ACC112 (cell line): ENCODE measurements around the gene TVP23C.
"Not testable (repeated sequence)": the region's sequence is repeated elsewhere in the genome, so short reads cannot be mapped to it uniquely, and the experiment has no call there.

Source experiments
- H2AFZ ChIP-seq: fragments of 200-600 bp; sonication (generic); one replicate; pipeline ENCODE4 v1.6.0; 2017; ENCODE audit warnings: antibody characterized with exemption, low read length; ENCODE audit not compliant: unreplicated experiment
- H3K27ac ChIP-seq: fragments of 200-600 bp; sonication (generic); 2 replicates; pipeline ENCODE4 v1.5.1; 2014; ENCODE audit warnings: low read depth, mild to moderate bottlenecking, antibody characterized with exemption, low read length, moderate library complexity
- H3K27me3 ChIP-seq: fragments of 200-600 bp; sonication (generic); 2 replicates; pipeline ENCODE4 v1.6.1; 2014; ENCODE audit warnings: mild to moderate bottlenecking, antibody characterized with exemption, low read length, moderate library complexity, mixed read lengths; ENCODE audit not compliant: insufficient read depth
- H3K36me3 ChIP-seq: fragments of 200-600 bp; sonication (generic); 2 replicates; pipeline ENCODE4 v1.6.1; 2016; ENCODE audit warnings: mild to moderate bottlenecking, antibody characterized with exemption, low read length, moderate library complexity, mixed read lengths; ENCODE audit not compliant: insufficient read depth
- H3K4me1 ChIP-seq: fragments of 200-600 bp; sonication (generic); one replicate; pipeline ENCODE4 v1.6.1; 2016; ENCODE audit warnings: low read length, mixed read lengths; ENCODE audit not compliant: insufficient read depth, unreplicated experiment, control insufficient read depth
- H3K4me3 ChIP-seq: fragments of 200-600 bp; sonication (generic); 2 replicates; pipeline ENCODE4 v1.5.1; 2014; ENCODE audit warnings: mild to moderate bottlenecking, low read depth, low read length
- H3K79me2 ChIP-seq: fragments of 200-600 bp; sonication (generic); one replicate; pipeline ENCODE4 v1.6.0; 2016; ENCODE audit warnings: low read length; ENCODE audit not compliant: control insufficient read depth, unreplicated experiment, insufficient read depth

Gene TVP23C

DNA sequence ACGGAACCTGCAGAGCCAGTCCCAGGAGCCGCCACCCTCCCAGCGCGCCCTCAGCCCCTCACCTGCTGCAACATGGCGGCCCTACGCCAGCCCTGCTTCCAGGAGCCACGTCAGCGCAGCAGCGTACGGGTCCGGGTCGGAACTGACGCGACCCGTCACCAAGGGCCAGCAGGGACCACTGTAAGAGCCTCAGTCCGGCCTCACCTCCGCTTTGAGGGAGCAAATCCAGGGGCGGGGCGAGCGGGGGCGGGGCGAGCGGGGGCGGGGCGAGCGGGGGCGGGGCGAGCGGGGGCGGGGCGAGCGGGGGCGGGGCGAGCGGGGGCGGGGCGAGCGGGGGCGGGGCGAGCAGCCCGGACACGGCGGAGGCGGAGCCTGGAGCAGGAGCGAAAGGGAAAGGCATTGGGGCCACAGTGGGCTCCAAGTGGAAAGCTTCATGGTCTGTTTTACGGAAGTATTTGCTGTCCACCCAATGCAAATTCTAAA, at the start of gene TVP23C:
TVP23C (minus strand) TSS at position 109 of the 483 bp plus-strand sequence; CDS start at position 74, 35 bp downstream.
- H3K27ac ChIP-seq, H3K27me3 ChIP-seq, H3K4me1 ChIP-seq, H3K36me3 ChIP-seq, H2AFZ ChIP-seq: not testable (repeated sequence)
- peaks cover 22% of the 10 kb centered on the region for H3K79me2 ChIP-seq
- H3K4me3 ChIP-seq = peak within 1 kb of the TSS; percentile 89

DNA sequence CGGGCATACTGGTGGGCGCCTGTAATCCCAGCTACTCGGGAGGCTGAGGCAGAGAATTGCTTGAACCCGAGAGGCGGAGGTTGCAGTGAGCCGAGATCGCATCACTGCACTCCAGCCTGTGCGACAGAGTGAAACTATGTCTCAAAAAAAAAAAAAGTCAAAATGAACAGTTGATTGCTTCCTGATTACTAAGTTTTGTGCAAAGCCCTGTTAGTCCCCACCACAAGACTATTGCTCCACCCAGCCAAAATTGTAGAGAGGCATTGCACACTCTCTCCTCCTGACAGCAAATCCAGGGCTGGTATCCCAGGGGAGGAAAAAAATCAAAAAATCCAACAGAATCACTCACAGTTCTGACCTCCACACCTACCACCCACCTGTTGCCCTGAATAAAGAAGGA, 29.7 kb upstream of the TVP23C start:
- H3K4me1 ChIP-seq, H3K79me2 ChIP-seq, H3K36me3 ChIP-seq, H2AFZ ChIP-seq, H3K27me3 ChIP-seq, H3K27ac ChIP-seq, H3K4me3 ChIP-seq: not testable (repeated sequence)

DNA sequence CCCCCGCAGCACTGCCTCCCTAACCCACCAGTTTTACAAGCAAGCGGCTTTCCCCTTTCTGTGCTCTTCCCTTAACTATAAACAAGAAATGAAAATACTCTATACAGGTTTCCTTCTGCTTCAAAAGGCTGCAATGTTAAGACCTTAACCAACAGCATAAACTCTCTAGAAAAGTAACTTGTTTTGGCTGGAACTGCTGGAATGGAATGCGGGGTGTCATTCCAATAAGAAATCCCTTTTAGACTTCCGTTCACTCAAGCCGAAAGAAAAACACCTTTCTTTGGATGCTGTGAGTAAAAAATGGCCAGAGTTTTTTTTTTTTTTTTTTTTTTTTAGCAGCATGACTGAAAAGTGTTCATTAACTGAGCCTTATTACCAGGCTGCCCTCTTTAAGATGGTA, 28.7 kb upstream of the TVP23C start:
- not testable (repeated sequence) for H3K27ac ChIP-seq, H3K4me3 ChIP-seq

GRCh38 chr17:15590844-15591243, 27.6 kb upstream of the TVP23C start:
- H2AFZ ChIP-seq, H3K27me3 ChIP-seq, H3K4me1 ChIP-seq, H3K79me2 ChIP-seq, H3K27ac ChIP-seq, H3K36me3 ChIP-seq, H3K4me3 ChIP-seq: not testable (repeated sequence)

More for the DNA sequence above, 28.7 kb upstream of the TVP23C start:
- H3K27me3 ChIP-seq, H3K79me2 ChIP-seq, H2AFZ ChIP-seq, H3K36me3 ChIP-seq, H3K4me1 ChIP-seq: not testable (repeated sequence)

DNA sequence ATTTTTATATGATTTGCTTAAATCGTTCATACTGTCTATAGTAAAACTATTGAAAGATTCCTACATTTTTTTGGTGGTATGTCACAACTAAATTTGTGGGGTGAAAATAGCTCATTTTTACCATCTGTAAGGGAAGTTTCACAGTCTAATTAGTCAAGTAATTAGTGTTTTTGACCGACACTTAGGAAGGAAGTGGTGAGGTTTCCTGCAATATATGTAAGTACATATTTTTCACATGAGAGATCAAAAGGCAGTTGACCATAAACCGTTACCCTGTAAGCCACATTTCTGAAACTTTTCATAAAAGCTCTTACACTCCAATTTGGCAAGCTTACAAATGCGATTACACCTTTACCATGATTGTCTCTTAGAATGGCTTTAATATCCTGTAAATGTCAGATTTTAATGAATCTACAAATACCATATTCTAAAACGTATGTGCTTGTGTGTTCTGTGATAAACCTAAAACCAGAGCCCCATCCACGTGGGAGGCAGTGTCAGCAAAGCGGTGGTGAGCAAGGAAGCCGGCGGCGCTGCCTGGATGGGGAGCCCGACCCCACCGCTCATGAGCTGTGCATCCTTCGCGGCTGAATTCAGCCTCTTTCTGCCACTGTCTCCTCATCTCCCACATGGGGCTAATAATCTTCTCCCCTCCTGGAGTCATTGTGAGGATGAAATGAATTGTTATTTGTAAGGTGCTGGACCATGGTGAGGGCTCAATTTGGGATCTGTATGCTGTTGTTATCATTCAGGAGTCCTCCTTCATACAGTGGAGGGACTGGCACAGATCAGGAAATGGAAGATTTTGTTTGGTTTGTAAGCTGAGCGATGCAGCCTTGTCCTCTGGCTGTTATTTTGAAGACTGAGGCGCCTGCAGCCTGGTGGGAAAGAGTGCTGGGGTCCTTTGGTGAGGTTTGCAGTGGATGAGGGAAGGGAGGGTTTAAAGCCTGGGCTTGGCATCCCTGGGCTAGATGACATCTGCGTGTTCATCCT, 26.6 kb upstream of the TVP23C start:
- H3K36me3 ChIP-seq, H2AFZ ChIP-seq, H3K27ac ChIP-seq, H3K79me2 ChIP-seq, H3K4me3 ChIP-seq, H3K4me1 ChIP-seq, H3K27me3 ChIP-seq: not testable (repeated sequence)

GRCh38 chr17:15588017-15588416, 24.7 kb upstream of the TVP23C start:
- H3K27me3 ChIP-seq, H2AFZ ChIP-seq, H3K36me3 ChIP-seq, H3K79me2 ChIP-seq, H3K27ac ChIP-seq, H3K4me3 ChIP-seq, H3K4me1 ChIP-seq: not testable (repeated sequence)

DNA sequence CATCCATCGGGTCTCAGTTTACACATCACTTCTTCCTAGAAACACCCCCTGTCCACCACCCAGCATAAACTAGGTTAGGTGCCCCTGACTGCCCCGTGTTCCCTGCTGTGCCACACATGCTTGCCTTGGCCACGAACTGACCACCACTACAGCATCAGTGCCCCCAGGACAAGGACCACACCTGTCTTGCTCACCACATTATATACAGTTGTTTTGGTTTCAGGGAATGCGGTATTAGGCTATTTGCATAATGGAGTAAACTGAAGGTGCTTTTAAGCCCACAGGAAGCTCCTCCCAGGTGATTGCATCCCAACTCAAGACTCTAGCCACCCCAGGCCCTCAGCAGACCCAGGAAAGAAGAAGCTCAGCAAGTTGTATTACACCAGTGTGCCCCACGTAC, 20.0 kb upstream of the TVP23C start:
- H3K27ac ChIP-seq, H2AFZ ChIP-seq, H3K27me3 ChIP-seq, H3K36me3 ChIP-seq, H3K79me2 ChIP-seq, H3K4me1 ChIP-seq, H3K4me3 ChIP-seq: not testable (repeated sequence)

- not testable (repeated sequence) for H3K4me1 ChIP-seq, H3K27ac ChIP-seq, H2AFZ ChIP-seq, H3K27me3 ChIP-seq, H3K36me3 ChIP-seq, H3K4me3 ChIP-seq, H3K79me2 ChIP-seq
Measured at GRCh38 chr17:15581462-15581861, 18.2 kb upstream of the TVP23C start.

- H3K27me3 ChIP-seq, H3K36me3 ChIP-seq, H3K27ac ChIP-seq, H3K4me1 ChIP-seq, H3K79me2 ChIP-seq, H2AFZ ChIP-seq, H3K4me3 ChIP-seq: not testable (repeated sequence)
Measured at GRCh38 chr17:15576848-15577247, 13.6 kb upstream of the TVP23C start.

GRCh38 chr17:15574660-15575059, 11.4 kb upstream of the TVP23C start:
- not testable (repeated sequence) for H3K4me3 ChIP-seq, H3K4me1 ChIP-seq, H3K27me3 ChIP-seq, H3K36me3 ChIP-seq, H3K79me2 ChIP-seq, H2AFZ ChIP-seq, H3K27ac ChIP-seq

- H3K79me2 ChIP-seq, H2AFZ ChIP-seq, H3K4me1 ChIP-seq, H3K36me3 ChIP-seq, H3K4me3 ChIP-seq, H3K27me3 ChIP-seq, H3K27ac ChIP-seq: not testable (repeated sequence)
Measured at GRCh38 chr17:15573870-15574269, 10.6 kb upstream of the TVP23C start.
